GM18867 (cell line): ENCODE measurements around the gene SMTNL2.

Experiments used
- ATAC-seq: cut with Tn5 transposase; IDR thresholded peaks from one replicate; pipeline ENCODE4 v1.9.1; 2021; ENCODE audit warnings: mild to moderate bottlenecking, moderate library complexity; ENCODE audit not compliant: unreplicated experiment

Gene SMTNL2

DNA sequence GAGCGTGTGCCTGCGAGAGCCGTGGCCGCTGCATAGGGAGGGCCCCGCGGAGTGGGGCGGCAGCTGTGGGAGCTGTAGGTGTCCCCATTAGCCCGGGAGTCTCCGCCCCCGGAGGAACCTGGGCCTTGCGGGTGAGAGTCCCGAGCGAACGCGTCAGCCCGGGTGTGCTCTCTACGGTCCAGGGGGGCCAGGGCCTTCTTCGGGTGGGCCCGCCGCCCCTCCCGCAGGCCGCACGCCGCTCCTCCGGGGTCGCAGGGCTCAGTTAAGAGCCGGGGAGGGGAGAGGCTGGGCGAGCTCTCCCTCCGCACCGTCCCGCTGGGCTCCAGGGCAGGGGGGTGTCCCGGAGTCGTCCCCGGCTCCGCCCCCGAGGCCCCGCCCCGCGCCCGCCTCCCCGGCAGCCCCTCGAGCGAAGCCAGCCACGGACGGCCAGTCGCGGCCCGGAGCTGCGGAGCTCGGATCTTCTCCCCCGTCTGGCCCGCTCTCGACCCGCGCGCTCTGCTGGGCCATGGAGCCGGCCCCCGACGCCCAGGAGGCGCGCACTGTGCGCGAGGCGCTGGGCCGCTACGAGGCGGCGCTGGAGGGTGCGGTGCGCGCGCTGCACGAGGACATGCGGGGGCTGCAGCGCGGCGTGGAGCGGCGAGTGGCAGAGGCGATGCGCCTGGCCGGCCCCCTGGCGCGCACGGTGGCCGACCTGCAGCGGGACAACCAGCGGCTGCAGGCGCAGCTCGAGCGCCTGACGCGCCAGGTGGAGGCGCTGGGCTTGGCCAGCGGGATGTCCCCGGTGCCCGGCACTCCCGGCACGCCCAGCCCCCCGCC is at the start of gene SMTNL2:
TSS of gene SMTNL2 (plus strand) at position 429 of the 816 bp plus-strand sequence. CDS start at position 506, 77 bp downstream.
- ATAC-seq = no peak

DNA sequence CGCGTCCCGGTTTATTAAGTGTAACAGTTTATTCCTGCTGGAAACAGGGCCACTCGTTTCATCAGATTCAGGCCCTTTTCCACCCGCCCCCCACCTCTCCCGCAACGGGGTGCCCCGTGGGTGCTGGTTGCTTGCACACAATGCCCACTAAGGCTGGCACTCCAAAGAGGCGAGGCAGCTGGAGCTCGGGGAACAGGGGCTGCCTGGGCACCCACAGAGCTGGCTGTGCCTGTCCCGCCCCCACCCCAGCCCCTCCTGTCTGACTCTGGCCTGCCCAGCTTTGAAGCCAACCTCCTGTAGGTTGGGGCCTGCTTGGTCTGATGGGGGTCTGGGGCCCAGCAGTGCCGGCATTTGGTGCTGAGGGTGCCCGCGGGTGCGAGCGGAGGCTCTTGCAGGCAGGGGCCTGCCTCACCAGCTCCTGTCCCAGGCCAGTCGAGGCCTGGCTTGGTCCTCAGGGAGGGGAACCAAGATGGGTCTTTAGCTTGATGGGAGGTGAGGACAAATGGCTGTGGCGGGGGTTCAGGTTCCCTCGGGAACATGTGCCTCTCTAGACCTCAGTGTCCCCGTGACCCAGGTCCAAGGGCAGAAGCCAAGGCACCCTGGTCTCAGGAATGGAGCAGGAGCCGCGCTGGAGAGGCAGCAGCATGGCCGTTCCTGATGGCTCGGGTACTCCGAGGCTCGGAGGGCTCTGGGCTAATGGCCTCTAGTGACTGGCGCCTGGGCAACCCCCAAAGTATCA is 49.2 kb upstream of the SMTNL2 start:
- ATAC-seq = no peak

DNA sequence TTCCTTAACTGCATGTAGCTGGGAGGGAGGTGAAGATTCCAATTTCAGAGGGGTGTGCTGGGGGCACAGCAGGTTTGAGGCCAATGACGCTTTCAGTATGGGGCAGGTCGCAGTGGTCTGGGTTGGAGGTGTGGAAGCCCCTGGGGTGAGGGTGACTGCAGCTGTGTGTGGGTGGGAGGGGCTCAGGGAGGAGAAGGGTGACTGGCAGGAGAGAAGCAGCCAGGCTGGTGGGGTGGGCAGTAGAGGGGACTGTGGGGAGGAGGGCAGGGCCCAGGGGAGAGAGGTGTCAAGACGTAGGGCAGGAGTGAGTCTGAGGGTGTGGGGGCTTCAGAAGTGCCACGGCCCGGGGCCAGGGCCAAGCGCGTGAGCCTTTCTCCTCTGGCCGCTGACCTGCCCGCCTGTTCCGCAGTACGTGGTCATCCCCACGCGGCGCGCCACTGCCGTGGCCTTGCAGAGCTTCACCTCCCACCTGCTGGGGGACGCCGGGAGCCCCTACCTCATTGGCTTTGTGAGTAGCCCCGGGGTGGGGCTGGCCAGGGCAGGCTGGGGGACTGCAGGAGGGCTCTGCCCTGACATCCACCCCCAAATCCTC is 48.6 kb upstream of the SMTNL2 start:
- no peak for ATAC-seq

DNA sequence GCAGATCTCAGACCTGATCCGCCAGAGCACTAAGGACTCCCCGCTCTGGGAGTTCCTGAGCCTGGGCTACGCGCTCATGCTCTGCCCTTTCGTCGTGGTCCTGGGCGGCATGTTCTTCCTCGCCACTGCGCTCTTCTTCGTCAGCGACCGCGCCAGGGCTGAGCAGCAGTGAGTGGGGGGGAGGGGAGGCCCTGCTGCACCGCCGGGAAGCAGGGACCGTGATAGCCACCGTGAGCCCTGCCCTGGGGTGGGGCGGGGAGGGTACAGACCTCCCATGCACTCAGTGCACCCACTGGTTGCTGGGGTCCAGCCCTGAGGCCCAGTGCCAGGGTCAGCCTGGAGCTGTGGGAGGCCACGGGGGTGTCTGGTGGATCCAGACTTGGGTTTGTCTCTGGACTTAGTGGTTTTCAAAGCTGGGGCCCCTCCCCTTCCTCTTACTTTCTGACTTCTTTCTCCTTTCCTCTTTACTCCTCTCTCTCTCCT is 48.0 kb upstream of the SMTNL2 start:
- no peak for ATAC-seq

DNA sequence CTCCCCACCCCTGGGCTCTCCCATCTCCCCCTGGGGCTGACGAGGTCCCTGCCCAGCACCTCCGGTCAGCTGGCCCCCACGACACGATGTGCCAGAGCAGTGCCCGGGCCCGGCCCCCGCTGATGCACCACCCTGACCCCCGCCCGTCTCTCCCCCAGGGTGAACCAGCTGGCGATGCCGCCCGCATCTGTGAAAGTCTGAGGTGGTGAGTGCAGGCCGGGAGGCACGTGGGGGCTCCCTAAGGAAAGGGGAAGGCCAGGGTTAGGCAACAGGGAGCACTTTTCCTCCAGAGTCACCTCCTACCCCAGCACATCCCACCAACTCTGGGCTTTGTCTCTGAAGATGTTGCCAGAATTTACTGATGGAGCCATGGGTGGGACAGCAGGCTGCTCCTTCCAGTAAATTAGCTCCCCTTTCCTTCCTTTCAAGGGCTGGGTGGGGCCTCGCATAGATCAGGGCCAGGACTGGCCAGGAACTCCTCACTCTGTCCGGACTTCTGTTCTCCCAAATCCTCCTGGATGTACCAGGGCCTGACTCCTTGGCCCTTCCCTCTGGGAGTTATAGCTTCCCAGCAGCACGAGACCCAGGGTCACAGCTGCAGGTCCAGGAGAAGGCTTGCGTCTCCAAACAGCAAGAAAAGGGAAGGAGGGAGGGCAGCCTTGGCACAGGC is 47.5 kb upstream of the SMTNL2 start:
- ATAC-seq = no peak

DNA sequence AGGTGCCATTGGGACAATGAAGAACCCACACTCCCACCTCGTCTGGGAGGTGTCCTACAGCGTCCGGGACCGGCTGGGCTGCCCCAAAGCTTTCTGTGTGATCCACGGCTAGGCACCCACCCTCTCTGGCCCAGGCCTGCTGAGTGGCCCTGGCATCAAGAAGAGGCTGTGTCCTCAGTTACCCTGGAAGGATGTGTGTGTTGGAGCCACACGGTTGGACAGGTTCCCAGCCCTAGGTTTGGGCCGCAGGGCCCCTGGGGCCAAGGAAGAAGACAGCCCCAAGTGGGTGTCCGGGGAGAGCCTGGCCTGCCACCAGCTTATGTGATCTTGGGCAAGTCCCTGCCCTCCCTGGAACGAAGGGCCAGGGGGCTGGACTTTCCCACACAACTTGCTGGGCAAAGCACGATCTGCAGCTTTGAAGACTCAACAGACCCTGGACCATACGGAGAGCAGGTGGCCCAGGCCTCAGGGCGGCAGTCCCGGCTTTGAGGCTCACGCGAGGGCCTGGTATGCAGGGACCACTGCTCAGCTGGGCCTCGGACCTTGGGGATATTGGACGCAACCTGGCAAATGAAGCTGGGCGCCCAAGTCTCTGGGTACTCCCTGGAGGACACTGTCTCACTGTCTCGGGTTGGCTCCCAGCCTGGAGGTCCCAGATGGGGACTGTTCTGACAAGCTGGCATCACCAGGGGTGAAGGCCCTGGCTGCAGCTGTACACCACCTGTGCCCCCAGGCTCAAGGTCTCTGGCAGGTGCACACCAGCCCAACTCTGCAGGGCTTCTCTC is 46.7 kb upstream of the SMTNL2 start:
- ATAC-seq = no peak

DNA sequence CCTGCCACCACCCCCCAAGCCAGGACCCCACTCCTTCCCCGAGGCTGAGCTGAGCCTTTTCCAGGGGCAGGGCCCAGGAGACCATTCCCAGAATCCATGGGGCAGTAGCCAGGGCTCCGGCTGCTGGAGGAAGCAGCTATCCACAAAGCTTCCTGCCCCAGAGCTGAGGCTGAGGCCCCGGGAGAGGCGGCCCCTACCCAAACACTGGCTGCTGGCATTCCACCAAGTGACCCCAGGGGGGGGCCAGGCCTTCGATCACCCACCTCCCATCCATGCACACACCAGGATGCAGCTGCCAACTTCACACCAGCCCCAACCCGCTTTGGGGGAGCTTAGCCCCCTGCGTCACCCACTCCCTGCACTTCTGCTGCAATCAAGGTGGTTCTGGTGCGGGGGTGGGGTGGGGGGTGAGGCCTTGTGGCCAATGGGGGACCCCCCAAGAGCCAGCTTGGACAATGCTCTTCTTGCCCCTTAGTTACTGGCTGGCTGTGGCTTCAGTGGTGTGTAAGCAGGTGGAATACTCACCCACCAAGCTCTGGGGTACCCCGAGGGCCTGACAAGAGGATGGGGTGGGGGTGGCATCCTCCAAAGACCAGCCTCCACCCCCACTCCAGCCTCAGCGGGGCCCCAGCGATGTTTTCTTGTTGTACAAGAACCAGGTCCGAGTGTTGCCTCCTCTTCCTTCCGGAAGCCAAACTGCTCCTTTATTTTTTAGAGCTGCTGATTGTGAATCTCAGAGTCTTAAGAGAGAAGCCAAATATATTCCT is 45.9 kb upstream of the SMTNL2 start:
- ATAC-seq = no peak

DNA sequence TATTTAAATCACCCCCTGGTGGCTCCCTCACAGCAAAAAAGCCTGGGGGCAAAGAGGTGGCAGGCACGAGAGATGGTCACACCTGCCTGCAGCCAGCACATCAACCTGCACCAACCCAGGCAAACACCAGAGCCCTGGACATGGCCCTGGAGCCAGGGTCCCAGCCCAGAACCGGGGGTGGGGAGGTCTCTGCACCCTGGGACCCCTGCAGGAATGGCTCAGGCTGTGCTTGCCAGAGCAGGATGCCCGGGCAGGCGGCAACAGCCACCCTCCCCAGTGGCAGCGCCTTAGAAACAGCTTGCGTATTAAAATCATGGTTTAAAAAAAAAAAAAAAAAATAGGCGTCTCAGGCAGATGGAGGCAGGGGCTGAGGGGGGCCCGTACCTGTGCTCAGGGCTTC is 45.3 kb upstream of the SMTNL2 start:
- no peak for ATAC-seq

DNA sequence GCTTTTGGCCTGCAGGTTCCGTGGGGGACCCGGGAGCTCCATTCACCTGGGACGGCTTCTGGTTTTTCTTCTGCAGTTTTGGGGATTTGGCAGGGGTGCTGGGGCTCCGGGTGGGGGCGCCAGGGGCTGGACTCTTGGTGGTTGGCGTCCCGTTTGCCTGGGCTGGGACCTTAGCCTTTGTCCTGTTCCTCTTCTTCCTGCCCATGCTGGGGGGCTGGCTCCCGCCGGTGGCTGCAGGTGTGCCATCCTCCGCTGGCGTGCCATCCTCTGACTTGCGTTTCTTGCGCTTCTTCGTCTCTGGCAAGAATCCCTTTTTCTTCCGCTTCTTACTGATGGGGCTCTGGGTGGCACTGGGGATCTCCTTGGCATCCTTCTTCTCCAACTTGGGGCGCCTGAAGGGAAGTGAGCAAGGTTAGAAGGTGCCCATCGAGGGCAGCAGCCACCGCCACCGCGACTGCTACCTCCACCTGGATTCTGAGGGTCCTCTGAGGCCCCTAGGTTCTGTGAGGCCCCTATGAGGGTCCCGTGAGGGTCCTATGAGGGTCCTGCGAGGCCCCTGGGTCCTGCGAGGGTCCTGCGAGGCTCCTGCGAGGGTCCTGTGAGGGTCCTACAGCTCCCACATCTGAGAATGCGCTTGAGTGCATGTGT is 44.6 kb upstream of the SMTNL2 start:
- no peak for ATAC-seq

DNA sequence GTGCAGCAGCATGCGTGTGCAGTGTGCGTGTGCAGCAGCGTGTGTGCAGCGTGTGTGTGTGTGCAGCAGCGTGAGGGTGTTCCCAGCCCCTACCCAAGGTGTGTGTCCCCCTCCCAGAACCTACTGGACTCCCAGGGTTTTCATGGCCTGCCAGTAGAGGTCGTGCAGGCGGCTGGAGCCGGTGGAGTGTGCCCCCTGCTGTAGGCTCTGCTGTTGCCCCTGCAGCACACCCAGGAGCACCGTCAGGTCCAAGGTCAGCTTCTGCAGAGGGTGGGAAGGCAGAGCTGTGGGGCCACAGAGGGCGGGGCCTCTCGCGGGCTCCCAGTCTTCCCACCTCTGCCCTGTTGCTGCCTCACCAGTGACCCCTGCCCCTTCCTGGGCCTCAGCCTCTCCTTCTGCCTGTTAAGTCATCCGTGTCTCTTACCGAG is 44.1 kb upstream of the SMTNL2 start:
- ATAC-seq = no peak

DNA sequence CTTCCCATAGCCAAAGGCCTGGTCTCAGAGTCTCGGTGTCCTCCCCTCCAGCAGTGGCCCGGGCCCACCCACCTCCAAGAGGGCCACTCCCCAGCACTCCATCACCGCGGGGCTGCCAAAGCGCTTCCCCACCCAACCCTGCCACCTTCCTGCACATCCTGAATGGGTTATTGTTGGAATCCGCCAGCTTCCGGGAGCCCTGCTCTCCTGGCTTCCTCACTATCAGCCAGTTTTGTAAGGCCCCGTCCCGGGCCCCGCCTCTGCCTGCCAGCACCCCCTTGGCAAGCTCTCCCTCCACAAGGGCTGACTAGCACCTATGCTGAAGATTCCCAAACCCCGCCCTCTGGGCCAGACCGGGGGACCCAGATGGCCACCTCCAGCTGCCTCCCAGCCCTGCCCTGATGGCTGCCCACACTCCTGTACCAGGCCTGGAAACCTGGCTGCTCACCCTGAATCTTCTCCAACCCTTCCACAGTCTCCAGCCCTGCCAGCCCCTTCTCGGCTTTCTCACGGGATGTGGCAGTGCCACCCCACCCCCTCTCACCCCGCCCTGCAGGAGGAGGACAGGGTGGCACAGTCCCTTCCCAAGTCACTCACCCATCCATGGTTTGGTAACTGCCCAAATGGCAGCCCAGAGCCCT is 43.5 kb upstream of the SMTNL2 start:
- no peak for ATAC-seq

DNA sequence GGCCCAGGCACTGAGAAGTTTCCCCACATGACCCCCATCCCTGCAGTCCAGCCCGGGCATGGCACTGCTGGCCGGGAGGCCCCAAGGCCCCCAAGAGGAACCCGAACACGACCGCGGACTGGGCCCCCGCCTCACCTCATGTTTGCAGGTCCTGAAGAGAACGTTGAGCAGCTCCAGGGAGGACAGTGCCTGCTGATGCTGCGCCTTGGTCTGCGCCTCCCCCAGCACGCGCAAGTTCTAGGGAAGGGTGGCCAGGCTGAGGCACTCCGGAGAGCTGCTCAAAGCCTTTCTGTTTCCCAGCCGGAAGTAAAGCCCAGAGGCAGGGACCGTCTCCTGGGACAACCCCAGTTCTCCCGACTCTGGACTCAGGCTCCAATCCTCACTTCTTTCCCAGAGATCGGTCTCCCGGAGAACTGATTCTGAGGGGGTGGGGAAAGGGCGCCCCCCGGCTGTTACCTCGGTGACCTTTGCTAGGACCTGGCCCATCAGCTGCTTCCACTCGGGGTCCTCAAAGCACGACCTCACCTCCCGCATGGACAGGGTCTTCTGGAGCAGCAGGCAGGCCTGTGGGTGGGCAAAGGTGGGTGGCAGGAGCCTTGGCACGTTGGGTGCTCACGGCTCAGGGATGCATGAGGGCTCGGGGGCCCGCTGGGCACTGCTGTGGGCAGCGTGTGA is 42.9 kb upstream of the SMTNL2 start:
- ATAC-seq = no peak

DNA sequence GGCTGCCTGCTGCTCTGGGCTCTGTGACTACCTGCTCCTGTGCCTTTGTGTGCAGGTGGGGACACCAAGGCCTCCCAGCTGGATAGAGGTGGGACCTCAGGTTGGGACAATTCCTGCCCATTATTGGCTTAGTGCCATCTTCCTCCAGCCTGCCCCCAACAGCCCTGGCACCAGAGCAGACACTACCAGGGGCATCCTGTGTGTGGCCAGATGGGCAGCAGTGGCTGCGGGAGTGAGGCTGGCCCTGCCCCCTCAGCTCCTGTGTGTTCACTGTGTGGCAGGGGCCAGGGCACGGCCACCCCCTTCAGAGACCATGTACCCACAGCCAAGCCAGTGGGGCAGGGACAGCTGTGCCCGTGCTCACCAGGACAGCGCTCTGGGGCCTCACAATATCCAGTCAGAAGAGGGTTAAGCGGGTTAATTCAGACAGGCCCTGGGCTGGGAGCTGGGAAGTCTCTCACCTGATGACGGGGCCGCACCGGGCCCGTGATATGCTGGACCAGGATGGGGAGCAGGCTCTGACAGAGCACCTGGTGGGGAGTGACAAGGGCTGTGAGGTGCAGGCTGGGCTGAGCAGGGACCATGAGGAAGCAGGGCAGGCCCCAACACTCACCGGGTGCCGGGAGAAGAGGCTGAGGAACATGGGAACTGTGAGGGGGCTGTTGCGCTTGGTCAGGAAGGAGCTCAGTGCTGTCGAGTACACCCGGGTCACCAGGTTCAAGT is 42.2 kb upstream of the SMTNL2 start:
- no peak for ATAC-seq

DNA sequence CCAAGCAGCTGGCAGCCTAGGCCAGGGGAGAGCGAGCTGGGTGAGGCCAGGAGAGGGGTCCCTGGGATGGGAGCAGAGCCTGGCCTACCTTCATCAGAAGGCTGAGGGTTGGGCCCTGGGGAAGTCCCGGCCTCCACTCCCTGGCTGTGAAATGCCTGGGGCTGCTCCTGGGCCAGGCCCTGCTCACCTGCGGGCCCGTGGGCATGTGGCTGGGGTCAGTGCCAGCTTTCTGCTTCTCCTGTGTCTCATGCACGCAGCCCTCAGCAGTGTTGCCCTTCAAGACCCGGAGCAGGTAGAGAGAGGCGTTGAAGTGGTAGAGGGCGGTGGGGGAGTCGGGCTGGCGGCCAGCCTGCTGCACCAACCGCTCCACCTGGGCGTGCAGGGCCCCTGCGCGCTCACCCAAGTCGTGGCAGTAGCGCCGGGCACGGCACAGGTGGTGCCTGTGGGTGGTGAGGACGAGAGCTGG is 41.6 kb upstream of the SMTNL2 start:
- no peak for ATAC-seq

DNA sequence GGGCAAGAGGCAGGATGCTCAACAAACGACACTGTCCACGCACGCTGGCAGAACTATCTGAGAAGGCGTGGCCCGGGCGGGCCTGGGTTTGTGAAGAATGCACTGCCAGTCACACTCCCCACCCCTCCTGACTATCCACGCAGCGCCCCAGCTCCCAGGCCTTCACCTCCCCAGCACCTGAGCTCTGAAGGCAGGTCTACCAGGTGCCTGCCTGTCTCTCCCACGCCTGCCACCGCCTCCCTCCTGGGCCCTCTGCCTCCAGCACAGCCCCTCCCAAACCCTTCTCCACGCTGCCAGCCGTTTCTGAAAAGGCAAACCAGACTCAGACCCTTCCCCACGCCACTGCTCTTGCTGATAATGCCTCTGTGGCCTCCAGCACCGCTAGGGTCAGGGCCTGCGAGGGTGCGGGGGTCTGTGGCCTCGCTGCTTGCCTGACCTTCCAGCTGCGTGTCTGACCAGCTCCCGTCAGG is 40.7 kb upstream of the SMTNL2 start:
- ATAC-seq = no peak

DNA sequence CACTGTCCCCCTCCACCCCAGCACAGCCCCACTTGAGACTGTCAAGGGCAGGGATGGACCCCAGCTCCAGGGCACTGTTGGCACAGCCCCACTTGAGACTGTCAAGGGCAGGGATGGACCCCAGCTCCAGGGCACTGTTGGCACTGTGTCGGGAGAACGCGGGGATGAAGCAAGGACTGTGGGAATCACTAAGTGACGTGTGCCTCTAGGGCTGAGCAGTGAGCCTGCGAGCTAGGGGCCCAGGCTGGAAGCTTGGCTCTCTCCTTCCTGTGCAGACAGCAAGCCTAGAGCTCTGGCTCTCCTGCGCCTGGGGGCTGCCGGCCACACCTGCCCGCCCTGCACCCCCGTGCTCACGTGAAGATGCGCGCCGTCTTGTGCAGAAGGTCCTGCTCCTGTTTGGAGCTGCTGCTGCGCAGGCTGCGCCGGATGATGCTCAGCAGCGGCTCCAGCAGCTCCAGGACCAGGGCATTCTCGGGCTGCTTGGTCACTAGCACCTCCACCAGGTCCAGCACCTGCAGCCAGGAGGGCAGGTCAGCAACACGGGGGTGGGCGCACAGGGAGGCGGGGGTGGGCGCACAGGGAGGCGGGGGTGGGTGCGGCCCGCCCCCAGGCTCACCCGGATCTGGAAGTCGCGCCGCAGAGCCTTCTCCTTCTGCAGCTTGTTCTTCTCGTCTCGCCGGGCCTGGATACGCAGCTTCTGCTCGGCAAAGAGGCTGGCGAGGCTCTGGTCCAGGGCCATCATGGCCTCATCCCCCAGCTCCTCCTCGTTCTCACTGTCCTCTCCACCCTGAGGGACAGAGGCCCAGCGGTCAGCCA is 40.0 kb upstream of the SMTNL2 start:
- no peak for ATAC-seq

DNA sequence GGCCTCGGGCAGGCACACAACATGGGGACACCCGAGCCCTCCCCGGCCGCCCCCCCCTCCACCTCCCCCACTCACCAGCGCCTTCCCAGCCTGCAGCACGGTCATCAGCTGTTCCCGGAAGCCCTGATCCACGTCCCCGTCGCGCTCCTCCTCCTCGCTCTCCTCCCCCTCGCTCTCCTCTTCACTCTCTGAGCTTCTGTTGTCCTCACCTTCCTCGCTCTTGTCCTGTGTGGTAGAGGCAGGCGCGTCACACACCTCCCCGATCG is 39.4 kb upstream of the SMTNL2 start:
- no peak for ATAC-seq
